Mesendoderm (in vitro differentiated cells): ENCODE measurements around the gene SLC35D3.
"Not testable (repeated sequence)": the region's sequence is repeated elsewhere in the genome, so short reads cannot be mapped to it uniquely, and the experiment has no call there.

Experiments used
- DNase-seq: peaks from one replicate; pipeline ENCODE4 v3.0.0; 2013
- H2AK5ac ChIP-seq: 2 replicates; pipeline ENCODE4 v1.6.1; 2013; ENCODE audit warnings: low read length, inconsistent platforms
- H2BK120ac ChIP-seq: 2 replicates; pipeline ENCODE4 v1.6.1; 2013; ENCODE audit warnings: low read depth, mild to moderate bottlenecking, low read length, moderate library complexity, mixed read lengths
- H2BK15ac ChIP-seq: replicated peaks from 2 replicates; pipeline ENCODE4 v1.6.1; 2013; ENCODE audit warnings: low read depth, mild to moderate bottlenecking, moderate library complexity
- H2BK5ac ChIP-seq: 2 replicates; pipeline ENCODE4 v1.6.1; 2013; ENCODE audit warnings: low read length, inconsistent platforms
- H3K18ac ChIP-seq: 2 replicates; pipeline ENCODE4 v1.6.1; 2013; ENCODE audit warnings: mild to moderate bottlenecking, low read length, mixed read lengths
- H3K23ac ChIP-seq: one replicate; pipeline ENCODE4 v1.6.1; 2013; ENCODE audit warnings: low read length
- H3K27ac ChIP-seq: 2 replicates; pipeline ENCODE4 v1.5.1; 2013; ENCODE audit warnings: low read depth, mild to moderate bottlenecking, inconsistent platforms, low read length, moderate library complexity
- H3K27me3 ChIP-seq: 2 replicates; pipeline ENCODE4 v1.6.1; 2013; ENCODE audit warnings: low read length, control low read depth, mild to moderate bottlenecking, inconsistent platforms; ENCODE audit not compliant: insufficient read depth, poor library complexity
- H3K36me3 ChIP-seq: 2 replicates; pipeline ENCODE4 v1.6.1; 2013; ENCODE audit warnings: low read length, inconsistent platforms; ENCODE audit not compliant: control insufficient read depth, insufficient read depth
- H3K4ac ChIP-seq: one replicate; pipeline ENCODE4 v1.6.1; 2013; ENCODE audit warnings: low read depth, mild to moderate bottlenecking, low read length, moderate library complexity
- H3K4me1 ChIP-seq: 2 replicates; pipeline ENCODE4 v1.6.1; 2013; ENCODE audit warnings: low read depth, low read length, inconsistent platforms; ENCODE audit not compliant: control insufficient read depth
- H3K4me2 ChIP-seq: 2 replicates; pipeline ENCODE4 v1.6.1; 2013; ENCODE audit warnings: low read length
- H3K4me3 ChIP-seq: 2 replicates; pipeline ENCODE4 v1.5.1; 2013; ENCODE audit warnings: mild to moderate bottlenecking, low read length
- H3K56ac ChIP-seq: one replicate; pipeline ENCODE4 v1.6.1; 2013; ENCODE audit warnings: low read length
- H3K79me1 ChIP-seq: 2 replicates; pipeline ENCODE4 v1.6.1; 2013; ENCODE audit warnings: low read length, inconsistent platforms
- H3K79me2 ChIP-seq: 2 replicates; pipeline ENCODE4 v1.6.1; 2013; ENCODE audit warnings: mild to moderate bottlenecking, low read length; ENCODE audit not compliant: control insufficient read depth, insufficient read depth
- H3K9ac ChIP-seq: 2 replicates; pipeline ENCODE4 v1.6.1; 2013; ENCODE audit warnings: low read length, inconsistent platforms
- H4K5ac ChIP-seq: one replicate; pipeline ENCODE4 v1.6.1; 2013; ENCODE audit warnings: low read length
- H4K8ac ChIP-seq: one replicate; pipeline ENCODE4 v1.6.1; 2013; ENCODE audit warnings: low read depth, mild to moderate bottlenecking, control low read depth, low read length, moderate library complexity
- WGBS: extraction: QIAGEN DNeasy Blood & Tissue Kit; methylation state at CpG from one replicate; pipeline ENCODE4 v1.1.7; 2013; ENCODE audit warnings: low lambda C conversion rate, missing lambda C conversion rate; ENCODE audit not compliant: insufficient coverage; ENCODE audit errors: extremely low coverage; 5-methylcytosine and 5-hydroxymethylcytosine counted together

SLC35D3 gene

GRCh38 chr6:136945711-136946121, 23.6 kb downstream of the SLC35D3 start:
- Histone ChIP-seq H2AK5ac (no peak overlapping the region), H3K23ac (no peak overlapping the region), H3K4ac (no peak overlapping the region), H4K5ac (no peak overlapping the region), H3K36me3 (no peaks in the 10 kb centered on the region), H3K27ac (no peak overlapping the region), H3K56ac (no peak overlapping the region), H2BK120ac (no peak overlapping the region), H3K4me1 (no peaks in the 10 kb centered on the region), H3K9ac (no peak overlapping the region), H2BK5ac (no peak overlapping the region), H2BK15ac (no peak overlapping the region), H3K18ac (no peak overlapping the region), H3K79me2 (no peaks in the 10 kb centered on the region), H4K8ac (no peak overlapping the region), H3K4me3 (no peak overlapping the region), H3K79me1 (no peaks in the 10 kb centered on the region), H3K27me3 (no peaks in the 10 kb centered on the region), H3K4me2 (no peak overlapping the region)
- DNase-seq: no peak
- WGBS: no CpG with 5 or more reads among the region's 4 CpGs

- H3K18ac ChIP-seq: no peak overlapping the region
- no peaks in the 10 kb centered on the region for H3K36me3 ChIP-seq
- no peaks in the 10 kb centered on the region for H3K4me1 ChIP-seq
- peak; percentile 38 for DNase-seq
- H2BK120ac ChIP-seq: no peak overlapping the region
- H3K27ac ChIP-seq: no peak overlapping the region
- H3K9ac ChIP-seq: no peak overlapping the region
- H3K4ac ChIP-seq: no peak overlapping the region
- WGBS: no CpG with 5 or more reads among the region's 9 CpGs
- no peak overlapping the region for H4K8ac ChIP-seq
- no peak overlapping the region for H4K5ac ChIP-seq
- no peak overlapping the region for H2BK5ac ChIP-seq
- H2AK5ac ChIP-seq: no peak overlapping the region
- no peaks in the 10 kb centered on the region for H3K79me2 ChIP-seq
- no peak overlapping the region for H3K4me3 ChIP-seq
- no peak overlapping the region for H3K56ac ChIP-seq
- H3K4me2 ChIP-seq: no peak overlapping the region
- no peak overlapping the region for H3K23ac ChIP-seq
- no peaks in the 10 kb centered on the region for H3K79me1 ChIP-seq
- H2BK15ac ChIP-seq: no peak overlapping the region
- no peaks in the 10 kb centered on the region for H3K27me3 ChIP-seq
Observed at GRCh38 chr6:136947037-136947436, 24.9 kb downstream of the SLC35D3 start.

- WGBS: no CpG with 5 or more reads among the region's 3 CpGs
- not testable (repeated sequence) for H3K36me3 ChIP-seq, H3K27me3 ChIP-seq, H2BK5ac ChIP-seq, H4K8ac ChIP-seq, H3K9ac ChIP-seq, H3K56ac ChIP-seq, DNase-seq, H2AK5ac ChIP-seq, H4K5ac ChIP-seq, H3K4me2 ChIP-seq, H3K23ac ChIP-seq, H3K27ac ChIP-seq, H3K18ac ChIP-seq, H3K4ac ChIP-seq, H3K79me2 ChIP-seq, H3K79me1 ChIP-seq, H2BK120ac ChIP-seq, H2BK15ac ChIP-seq, H3K4me3 ChIP-seq, H3K4me1 ChIP-seq
Observed at GRCh38 chr6:136949957-136950356, 27.9 kb downstream of the SLC35D3 start.

- Histone ChIP-seq H2AK5ac (no peak overlapping the region), H2BK120ac (no peak overlapping the region), H3K23ac (no peak overlapping the region), H3K79me2 (no peaks in the 10 kb centered on the region), H2BK5ac (no peak overlapping the region), H3K4me2 (no peak overlapping the region), H3K36me3 (no peaks in the 10 kb centered on the region), H3K18ac (peak overlapping the region; percentile 30), H3K4ac (no peak overlapping the region), H3K9ac (no peak overlapping the region), H3K79me1 (no peaks in the 10 kb centered on the region), H3K27ac (no peak overlapping the region), H3K4me3 (no peak overlapping the region), H3K4me1 (no peaks in the 10 kb centered on the region), H3K56ac (no peak overlapping the region), H4K8ac (no peak overlapping the region), H4K5ac (no peak overlapping the region), H3K27me3 (no peaks in the 10 kb centered on the region), H2BK15ac (peak overlapping the region; percentile 42)
- no peak for DNase-seq
- WGBS: no CpG with 5 or more reads among the region's 4 CpGs
Observed at GRCh38 chr6:136950436-136951126, 28.5 kb downstream of the SLC35D3 start.

- Histone ChIP-seq H4K8ac (no peak overlapping the region), H2BK5ac (no peak overlapping the region), H3K79me2 (no peaks in the 10 kb centered on the region), H3K27me3 (no peaks in the 10 kb centered on the region), H4K5ac (no peak overlapping the region), H3K36me3 (no peaks in the 10 kb centered on the region), H3K56ac (no peak overlapping the region), H3K4me3 (no peak overlapping the region), H3K27ac (no peak overlapping the region), H3K79me1 (no peaks in the 10 kb centered on the region), H2AK5ac (no peak overlapping the region), H3K9ac (no peak overlapping the region), H2BK15ac (no peak overlapping the region), H3K4me1 (no peaks in the 10 kb centered on the region), H3K4me2 (no peak overlapping the region), H2BK120ac (no peak overlapping the region), H3K4ac (no peak overlapping the region), H3K18ac (no peak overlapping the region), H3K23ac (no peak overlapping the region)
- no CpG with 5 or more reads among the region's 7 CpGs for WGBS
- no peak for DNase-seq
Observed at GRCh38 chr6:136952714-136953260, 30.7 kb downstream of the SLC35D3 start.

- no peak overlapping the region for H3K9ac ChIP-seq
- H3K4ac ChIP-seq: no peak overlapping the region
- H3K18ac ChIP-seq: no peak overlapping the region
- H3K56ac ChIP-seq: no peak overlapping the region
- no peaks in the 10 kb centered on the region for H3K79me2 ChIP-seq
- no peak overlapping the region for H2AK5ac ChIP-seq
- WGBS: no CpG with 5 or more reads among the region's 3 CpGs
- H3K27me3 ChIP-seq: no peaks in the 10 kb centered on the region
- H3K4me3 ChIP-seq: no peak overlapping the region
- no peak overlapping the region for H2BK15ac ChIP-seq
- H3K4me2 ChIP-seq: no peak overlapping the region
- no peak overlapping the region for H3K27ac ChIP-seq
- no peak overlapping the region for H4K8ac ChIP-seq
- no peak overlapping the region for H2BK120ac ChIP-seq
- H4K5ac ChIP-seq: no peak overlapping the region
- no peak overlapping the region for H3K23ac ChIP-seq
- H3K79me1 ChIP-seq: no peaks in the 10 kb centered on the region
- no peak for DNase-seq
- H3K36me3 ChIP-seq: no peaks in the 10 kb centered on the region
- H2BK5ac ChIP-seq: no peak overlapping the region
- H3K4me1 ChIP-seq: peaks cover 7% of the 10 kb centered on the region
Observed at GRCh38 chr6:136955123-136955522, 33.0 kb downstream of the SLC35D3 start.
